PFSK-1 (cell line): ENCODE data around the gene IGFL4.

ENCODE experiments used
- FOXP2 ChIP-seq: optimal IDR thresholded peaks from 2 replicates; pipeline ENCODE3; 2011; ENCODE audit warnings: borderline replicate concordance, control low read depth, inconsistent platforms; ENCODE audit not compliant: insufficient read depth; ENCODE audit errors: extremely low read length, extremely low read depth
- POLR2AphosphoS5 ChIP-seq: IDR thresholded peaks from 2 replicates; pipeline ENCODE4 v1.6.1; 2012; ENCODE audit warnings: low read depth, mild to moderate bottlenecking, control low read depth, low read length, moderate library complexity
- SIN3A ChIP-seq: IDR thresholded peaks from 2 replicates; pipeline ENCODE4 v1.6.1; 2012; ENCODE audit warnings: mild to moderate bottlenecking, low read length, moderate library complexity, borderline replicate concordance; ENCODE audit not compliant: insufficient read depth
- TAF1 ChIP-seq: IDR thresholded peaks from 2 replicates; pipeline ENCODE4 v1.6.1; 2012; ENCODE audit warnings: low read length, control low read depth, borderline replicate concordance; ENCODE audit not compliant: insufficient read depth
- TF ChIP-seq, protein P1 (sequence below), 2 experiments: IDR thresholded peaks; 2 replicates each; pipeline versions ENCODE4 v1.6.1 to v1.8.0; 2011 to 2012; ENCODE audit warnings: low read depth in 2 of 2, low read length in 2 of 2, control low read depth in 1 of 2, inconsistent platforms in 1 of 2, mild to moderate bottlenecking in 1 of 2, moderate library complexity in 1 of 2; ENCODE audit not compliant: insufficient read depth in 1 of 2

DNA sequence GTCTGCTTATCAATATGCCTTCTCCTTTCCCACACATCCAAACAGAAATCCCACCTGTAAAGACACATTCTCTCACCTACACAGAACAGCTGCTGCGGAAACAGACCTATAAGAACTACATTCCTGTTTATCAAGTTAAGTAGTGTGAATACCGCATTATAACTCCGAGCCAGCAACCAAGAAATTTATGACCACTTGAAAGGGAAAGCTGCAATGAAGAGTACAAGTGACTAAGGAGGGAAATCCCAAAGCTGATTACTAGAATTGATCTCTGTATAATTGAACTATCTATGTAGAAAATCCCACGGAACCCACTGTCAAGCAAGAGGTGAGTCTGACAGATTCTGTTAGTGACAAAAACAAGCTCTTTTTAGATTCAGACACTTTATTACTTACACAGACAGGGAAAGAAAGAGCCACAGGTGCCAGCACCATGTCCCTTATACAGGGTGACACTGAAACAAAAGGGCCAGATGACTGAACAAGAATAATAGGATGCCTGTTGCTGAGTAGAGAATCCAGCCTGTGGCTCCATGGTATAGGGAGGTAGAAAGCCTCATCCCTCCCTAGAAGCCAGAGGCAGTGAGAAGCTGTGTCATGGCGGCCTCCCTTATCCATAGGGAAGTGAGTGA is 1.6 kb upstream of the IGFL4 start:
- TF ChIP-seq POLR2AphosphoS5 (no peak), TAF1 (no peak), SIN3A (no peak), FOXP2 (no peak)
- TF ChIP-seq, protein P1, sequence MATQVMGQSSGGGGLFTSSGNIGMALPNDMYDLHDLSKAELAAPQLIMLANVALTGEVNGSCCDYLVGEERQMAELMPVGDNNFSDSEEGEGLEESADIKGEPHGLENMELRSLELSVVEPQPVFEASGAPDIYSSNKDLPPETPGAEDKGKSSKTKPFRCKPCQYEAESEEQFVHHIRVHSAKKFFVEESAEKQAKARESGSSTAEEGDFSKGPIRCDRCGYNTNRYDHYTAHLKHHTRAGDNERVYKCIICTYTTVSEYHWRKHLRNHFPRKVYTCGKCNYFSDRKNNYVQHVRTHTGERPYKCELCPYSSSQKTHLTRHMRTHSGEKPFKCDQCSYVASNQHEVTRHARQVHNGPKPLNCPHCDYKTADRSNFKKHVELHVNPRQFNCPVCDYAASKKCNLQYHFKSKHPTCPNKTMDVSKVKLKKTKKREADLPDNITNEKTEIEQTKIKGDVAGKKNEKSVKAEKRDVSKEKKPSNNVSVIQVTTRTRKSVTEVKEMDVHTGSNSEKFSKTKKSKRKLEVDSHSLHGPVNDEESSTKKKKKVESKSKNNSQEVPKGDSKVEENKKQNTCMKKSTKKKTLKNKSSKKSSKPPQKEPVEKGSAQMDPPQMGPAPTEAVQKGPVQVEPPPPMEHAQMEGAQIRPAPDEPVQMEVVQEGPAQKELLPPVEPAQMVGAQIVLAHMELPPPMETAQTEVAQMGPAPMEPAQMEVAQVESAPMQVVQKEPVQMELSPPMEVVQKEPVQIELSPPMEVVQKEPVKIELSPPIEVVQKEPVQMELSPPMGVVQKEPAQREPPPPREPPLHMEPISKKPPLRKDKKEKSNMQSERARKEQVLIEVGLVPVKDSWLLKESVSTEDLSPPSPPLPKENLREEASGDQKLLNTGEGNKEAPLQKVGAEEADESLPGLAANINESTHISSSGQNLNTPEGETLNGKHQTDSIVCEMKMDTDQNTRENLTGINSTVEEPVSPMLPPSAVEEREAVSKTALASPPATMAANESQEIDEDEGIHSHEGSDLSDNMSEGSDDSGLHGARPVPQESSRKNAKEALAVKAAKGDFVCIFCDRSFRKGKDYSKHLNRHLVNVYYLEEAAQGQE (IDR thresholded peaks at IDR 0.05; ENCODE audit: insufficient read depth in 1 of 2, low read depth in 2 of 2, low read length in 2 of 2), result no peak
